Femur (tissue), 1 donor: ENCODE data around the gene MMP2.

Experiments used
- DNase-seq: peaks from one replicate; pipeline ENCODE4 v3.0.0-alpha.2; 2017

Gene MMP2

GRCh38 chr16:55469821-55470532 lies 9.0 kb upstream of the MMP2 start:
- DNase-seq, result no peak

DNA sequence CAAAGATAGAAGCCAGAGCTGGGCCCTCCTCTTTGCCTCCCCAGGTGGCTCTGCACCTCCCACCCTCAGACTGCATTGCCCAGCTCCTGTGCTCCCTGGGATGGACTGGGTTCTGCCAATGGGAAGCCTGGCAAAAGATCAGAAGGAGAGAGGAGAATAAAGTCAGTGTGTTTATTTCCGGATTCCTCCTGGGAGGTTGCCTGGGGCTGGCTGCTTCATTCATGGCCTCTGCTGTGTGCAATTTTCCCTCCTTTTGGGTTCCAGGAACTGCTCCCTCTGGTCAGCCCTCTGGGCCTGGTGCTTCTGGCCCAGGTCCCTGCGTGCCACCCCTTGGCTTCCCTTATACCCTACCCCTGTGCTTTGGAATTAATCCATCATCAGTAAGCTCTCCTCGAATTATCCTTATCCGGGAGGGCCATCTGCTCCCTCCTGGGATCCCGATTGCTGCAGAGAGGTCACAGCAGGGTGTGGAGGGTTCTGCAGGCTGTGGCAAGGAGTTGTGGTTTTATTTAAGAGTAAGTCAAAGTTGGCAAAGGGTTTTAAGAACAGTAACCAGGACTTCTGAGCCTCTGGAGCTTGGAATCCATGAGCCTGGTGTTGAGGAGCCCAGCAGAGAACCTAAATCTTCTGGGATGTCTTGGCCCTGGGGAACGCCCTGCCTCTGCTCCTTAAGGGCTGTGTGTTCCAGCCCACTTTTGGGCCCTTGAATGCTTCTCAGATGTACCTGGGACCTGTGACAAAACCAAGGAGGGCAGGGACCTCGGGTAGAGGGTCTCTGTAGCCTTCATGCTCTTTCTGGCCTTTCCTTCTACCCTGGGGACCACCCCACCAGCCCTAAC lies 8.2 kb upstream of the MMP2 start:
- peak; percentile 41 for DNase-seq

DNA sequence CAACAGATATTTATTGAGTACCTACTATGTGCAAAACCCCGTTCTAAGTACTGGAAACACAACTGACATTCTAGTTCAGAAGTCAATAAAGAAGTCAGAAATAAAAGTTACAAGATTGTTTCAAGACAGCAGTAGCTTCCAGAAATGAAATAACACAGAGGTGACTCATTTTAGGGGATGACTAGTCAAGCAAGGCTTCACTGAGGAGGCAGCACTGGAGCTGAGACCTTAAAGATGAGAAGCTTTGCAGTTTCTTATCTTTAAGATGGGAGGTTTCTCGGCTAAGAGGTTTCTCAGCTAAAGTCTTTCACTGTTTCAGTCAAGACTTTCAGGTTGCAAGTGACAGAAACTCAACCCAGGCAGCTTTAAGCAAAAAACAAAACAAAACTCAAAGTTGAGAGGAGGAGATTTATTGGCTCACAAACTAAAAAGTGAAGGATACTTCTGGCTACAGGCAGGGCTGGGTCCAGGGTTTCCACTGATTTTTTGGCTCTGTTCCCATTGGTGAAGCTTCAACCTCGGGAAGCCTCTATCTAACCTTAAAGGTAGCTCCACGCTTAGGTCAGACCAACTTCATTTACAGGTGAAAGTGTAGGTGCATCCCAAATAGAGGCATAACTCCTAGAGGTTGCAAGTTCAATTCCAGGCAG lies 7.4 kb upstream of the MMP2 start:
- DNase-seq, result no peak

GRCh38 chr16:55473587-55473986 lies 5.4 kb upstream of the MMP2 start:
- DNase-seq, result no peak

- DNase-seq, result no peak
These were observed 4.2 kb upstream of the MMP2 start for GRCh38 chr16:55474821-55475220.

- no peak for DNase-seq
These were observed 3.1 kb upstream of the MMP2 start for GRCh38 chr16:55475919-55476318.

DNA sequence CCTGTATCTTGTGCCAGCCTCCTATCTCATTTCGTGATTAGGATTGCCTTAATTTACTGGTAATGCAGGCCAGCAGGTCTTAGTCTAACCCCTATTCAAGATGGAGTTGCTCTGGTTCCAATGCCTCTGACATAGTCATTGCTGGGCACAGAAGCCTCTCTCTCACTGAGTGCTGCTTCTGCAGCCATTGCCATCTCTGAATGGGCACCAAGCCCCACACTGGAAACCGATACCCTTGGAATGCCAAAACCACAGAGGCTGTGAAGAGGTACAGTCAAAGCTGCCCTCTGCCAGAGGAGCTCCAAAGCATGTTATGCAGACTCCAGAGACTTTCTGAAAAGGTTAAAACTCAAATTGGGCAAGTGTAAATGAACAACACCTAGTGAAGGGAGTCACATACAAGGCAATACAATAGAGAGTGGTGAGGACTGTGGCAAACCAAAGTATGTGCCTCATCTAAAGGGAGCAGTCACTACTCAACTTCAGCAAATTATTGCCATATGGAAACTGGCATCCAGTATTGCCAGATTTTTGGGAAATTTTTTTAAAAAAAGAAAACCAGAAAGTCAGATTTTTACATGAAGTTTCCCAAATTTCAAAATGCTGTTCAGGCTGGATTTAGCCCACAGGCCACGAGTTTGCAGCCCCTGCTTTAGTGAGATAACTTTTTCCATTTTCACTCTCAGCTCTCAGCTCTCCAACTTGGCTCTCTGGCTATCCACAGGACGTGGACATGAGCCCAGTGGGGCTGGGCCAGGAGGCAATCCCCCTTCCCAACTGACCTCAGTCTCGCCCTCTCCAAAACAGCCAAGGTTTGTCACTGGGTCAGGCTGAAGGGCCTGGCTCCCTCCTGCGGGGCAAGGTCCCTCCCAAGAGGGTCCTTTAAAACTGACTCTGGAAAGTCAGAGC lies 2.1 kb upstream of the MMP2 start:
- peak; percentile 85 for DNase-seq

DNA sequence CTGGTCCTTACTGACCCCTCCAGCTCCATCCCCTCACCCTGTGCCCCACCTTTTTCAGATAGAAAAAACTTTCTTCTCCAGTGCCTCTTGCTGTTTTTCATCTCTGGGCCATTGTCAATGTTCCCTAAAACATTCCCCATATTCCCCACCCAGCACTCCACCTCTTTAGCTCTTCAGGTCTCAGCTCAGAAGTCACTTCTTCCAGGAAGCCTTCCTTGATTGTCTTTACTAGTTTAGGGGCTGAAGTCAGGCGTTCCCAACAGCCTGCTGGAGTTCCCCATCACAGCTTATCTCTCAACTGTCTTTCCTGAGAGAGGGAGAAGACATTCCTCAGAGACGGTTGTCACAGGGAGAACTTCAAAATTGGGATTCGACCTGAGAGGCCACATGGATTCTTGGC lies 1.3 kb upstream of the MMP2 start:
- DNase-seq, result no peak

GRCh38 chr16:55479430-55480140 lies 587 bp downstream of the MMP2 start:
- DNase-seq, result no peak

DNA sequence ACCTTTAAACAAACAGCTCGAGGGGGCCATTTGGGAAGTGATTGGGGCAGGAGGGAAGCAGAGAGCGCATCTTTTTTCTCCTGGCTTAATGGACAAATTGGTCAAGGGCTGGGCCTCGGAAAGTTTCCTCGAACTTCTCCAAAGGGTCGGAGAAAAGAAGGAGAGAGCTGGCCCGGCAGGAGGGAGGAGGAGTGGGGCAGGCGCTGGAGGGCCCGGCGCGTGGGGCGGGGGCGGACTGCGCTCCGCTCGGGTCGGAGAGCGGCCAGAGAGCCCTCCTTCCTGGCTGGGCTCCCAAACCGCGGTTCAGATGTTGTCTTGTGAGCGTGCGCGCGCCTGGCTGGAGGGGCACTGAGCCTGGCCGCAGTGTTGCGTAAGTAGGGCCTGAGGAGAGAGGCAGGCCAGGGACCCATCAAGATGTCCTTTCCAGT lies 1.2 kb downstream of the MMP2 start:
- DNase-seq, result peak; percentile 94

DNA sequence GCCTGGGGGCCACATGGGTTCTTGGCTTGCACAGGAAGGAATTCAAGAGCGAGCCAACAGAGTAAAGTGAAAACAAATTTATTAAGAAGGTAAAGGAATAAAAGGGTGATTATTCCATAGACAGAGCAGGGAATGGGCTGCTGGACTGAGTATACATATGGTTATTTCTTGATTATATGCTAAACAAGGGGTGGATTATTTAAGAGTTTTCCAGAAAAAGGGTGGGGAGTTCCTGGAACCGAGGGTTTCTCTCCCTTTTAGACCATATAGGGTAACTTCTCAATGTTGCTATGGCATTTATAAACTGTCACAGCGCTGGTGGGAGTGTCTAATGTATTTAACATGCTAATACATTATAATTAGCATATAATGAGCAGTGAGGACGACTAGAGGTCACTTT lies 2.0 kb downstream of the MMP2 start:
- DNase-seq, result no peak

DNA sequence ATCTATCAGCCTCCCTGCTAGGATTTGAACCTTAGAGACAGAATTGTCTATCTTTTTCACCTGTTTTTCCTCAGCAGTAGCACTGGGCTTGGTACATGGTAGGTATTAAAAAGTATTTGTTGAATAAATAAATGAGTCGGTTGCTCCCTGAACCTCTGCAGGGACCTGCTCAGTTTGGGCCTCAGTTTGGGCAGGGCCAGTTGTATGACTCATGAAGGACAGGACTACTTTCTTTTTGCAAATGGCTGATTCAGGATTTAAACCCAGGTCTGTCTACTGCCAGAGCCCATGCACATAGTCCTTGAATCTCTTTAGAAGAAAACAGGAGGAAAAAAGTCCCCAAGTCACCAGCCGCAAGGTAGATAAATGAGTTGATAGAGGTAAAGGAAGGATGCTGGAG lies 3.1 kb downstream of the MMP2 start:
- DNase-seq, result no peak

DNA sequence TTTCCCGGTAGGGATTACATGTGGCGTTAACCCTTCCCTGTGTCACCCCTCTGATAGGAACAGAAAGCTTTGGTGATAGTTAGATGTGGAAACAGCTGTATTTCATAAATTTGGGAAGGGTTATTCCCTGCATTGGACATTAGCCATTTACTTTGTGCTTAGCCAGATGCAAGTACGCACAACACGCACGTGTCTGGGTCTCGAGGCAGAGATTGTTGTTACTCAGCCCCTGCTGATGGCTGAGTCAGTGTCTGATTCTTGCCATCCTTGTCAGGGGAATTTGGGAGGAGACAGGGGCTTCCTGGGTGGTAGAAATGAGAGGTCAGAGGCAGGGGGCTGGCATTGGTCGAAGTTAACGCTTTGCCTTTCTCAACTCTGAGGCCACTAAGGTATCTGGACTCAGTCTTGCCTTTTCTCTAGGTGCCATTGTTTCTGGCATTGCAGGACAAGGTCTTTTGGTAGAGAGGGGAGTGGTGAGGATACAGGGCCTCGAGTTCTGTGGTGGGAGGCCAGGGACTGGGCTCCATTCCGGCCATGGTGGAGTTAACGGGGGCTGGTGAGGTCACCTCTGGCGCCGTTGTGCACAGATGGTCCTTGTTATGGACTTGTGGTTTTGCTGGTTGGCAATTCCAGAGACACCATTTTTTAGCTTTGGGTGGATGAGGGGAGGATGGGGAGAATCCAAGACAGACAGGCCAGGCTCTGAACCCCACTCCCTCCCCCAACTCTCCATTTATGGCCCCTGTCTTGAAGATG lies 8.2 kb downstream of the MMP2 start:
- DNase-seq, result peak; percentile 69

GRCh38 chr16:55488306-55488705 lies 9.3 kb downstream of the MMP2 start:
- DNase-seq, result peak; percentile 23

- DNase-seq, result no peak
These were observed 10.3 kb downstream of the MMP2 start for GRCh38 chr16:55489119-55489955.

DNA sequence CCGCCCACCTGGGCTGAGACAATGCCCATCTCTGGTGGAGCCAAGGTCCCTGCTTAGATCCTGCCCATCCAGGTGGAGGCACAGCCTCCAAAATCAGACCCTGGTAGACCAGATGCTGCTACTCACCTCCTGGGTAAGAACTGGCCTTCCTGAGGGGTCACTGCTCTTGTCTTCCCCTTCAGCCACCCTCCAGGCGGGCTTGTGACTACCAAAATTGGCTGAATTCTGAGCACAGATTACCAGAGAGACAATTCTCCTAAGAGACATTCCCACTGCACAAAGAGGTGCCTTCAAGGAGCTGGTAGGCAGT lies 10.9 kb downstream of the MMP2 start:
- DNase-seq, result no peak

DNA sequence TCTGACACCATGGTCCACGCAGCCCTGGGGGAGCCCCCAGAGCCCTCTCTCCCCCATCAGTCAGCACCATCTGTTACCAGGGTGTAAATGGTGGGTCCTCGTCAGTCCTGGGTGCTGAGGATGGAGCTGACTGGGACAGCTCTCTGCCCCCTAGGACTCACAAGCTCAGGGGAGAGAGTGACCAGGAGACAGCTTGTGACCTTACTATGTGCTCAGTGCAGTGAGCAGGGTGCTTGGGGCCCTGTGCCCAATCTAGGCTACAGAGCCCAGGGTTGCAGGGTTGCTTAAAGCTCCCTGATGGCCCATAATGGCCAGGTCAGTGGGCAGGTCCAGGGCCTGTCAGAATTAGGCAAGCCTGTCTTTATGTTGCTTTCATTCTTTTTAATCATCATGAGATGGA lies 11.3 kb downstream of the MMP2 start:
- no peak for DNase-seq

- no peak for DNase-seq
These were observed 12.7 kb downstream of the MMP2 start for GRCh38 chr16:55491691-55492090.

- no peak for DNase-seq
These were observed 13.9 kb downstream of the MMP2 start for GRCh38 chr16:55492756-55493380.

DNA sequence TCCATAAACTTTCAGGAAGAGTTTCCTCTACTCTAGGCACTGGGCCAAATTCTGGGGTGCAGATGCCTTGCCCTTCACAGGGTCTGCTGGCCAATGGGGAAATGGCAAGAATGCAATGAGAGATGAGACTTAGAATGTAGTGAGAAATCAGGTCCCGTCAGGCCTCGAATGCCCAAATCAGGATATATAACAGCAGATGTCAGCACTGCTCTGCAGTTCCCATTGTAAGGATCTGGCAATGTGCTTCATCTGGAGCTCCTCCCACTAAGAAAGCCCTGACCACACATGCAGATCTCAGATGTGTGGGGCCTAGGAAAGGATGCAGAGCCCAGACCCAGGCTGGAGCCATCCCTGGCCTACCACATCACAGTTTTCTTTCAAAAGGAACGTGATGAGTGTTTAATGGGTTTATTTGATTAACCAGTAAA lies 16.0 kb downstream of the MMP2 start:
- peak; percentile 90 for DNase-seq
